Activated CD4-positive, alpha-beta T cell treated with anti-CD3 and anti-CD28 coated beads for 36 hours (primary cell): ENCODE results near the gene HOXC12. TPM values are rescaled to one million over a fixed set of nuclear protein-coding genes. Genes with fewer than 3 reads are reported as not detected.

Experiments
- ATAC-seq: fragments of 200-7000 bp; cut with Tn5 transposase; one replicate; pipeline ENCODE4 v1.10.0; 2021; ENCODE audit warnings: mild to moderate bottlenecking, moderate library complexity
- CTCF ChIA-PET: fragments of 350-600 bp; sonication (Branson Sonifier 250); formaldehyde crosslinking; loops from one replicate; lab custom pipeline; 2021; ENCODE audit warnings: antibody characterized with exemption; lab: Charles Lee
- POLR2A ChIA-PET: fragments of 350-600 bp; sonication (Branson Sonifier 250); formaldehyde crosslinking; loops from one replicate; lab custom pipeline; 2021; ENCODE audit warnings: antibody characterized with exemption, inconsistent platforms; lab: Charles Lee
- DNase-seq: peaks from one replicate; pipeline ENCODE4 v3.0.0-alpha.2; 2020
- H3K27ac Mint-ChIP-seq: one replicate; pipeline ENCODE4 v1.8.0; 2021; ENCODE audit warnings: mixed read lengths
- H3K27me3 Mint-ChIP-seq: one replicate; pipeline ENCODE4 v1.8.0; 2021; ENCODE audit warnings: mixed read lengths
- H3K36me3 Mint-ChIP-seq: one replicate; pipeline ENCODE4 v1.8.0; 2021; ENCODE audit warnings: low read depth, mixed read lengths
- H3K4me1 Mint-ChIP-seq: one replicate; pipeline ENCODE4 v1.8.0; 2021; ENCODE audit warnings: mixed read lengths
- H3K4me3 Mint-ChIP-seq: one replicate; pipeline ENCODE4 v1.8.0; 2021; ENCODE audit warnings: mild to moderate bottlenecking, moderate library complexity, mixed read lengths
- H3K9me3 Mint-ChIP-seq: one replicate; pipeline ENCODE4 v1.8.0; 2021; ENCODE audit warnings: low read depth, mixed read lengths
- intact Hi-C, 2 experiments: fragments of 100-400 bp; cut with DNase I in 1 of 2; cut with micrococcal nuclease in 1 of 2; formaldehyde crosslinking; loops; one replicate each; pipeline versions ENCODE4 v1.14.2 to v1.15.1; 2022 to 2024; cut with DNase I, micrococcal nuclease
- microRNA-seq: library from miRNA; unstranded; fragments of <30 nt; microRNA quantifications from one replicate; pipeline ENCODE4 v1.2.0, GENCODE V29; 2021; ENCODE audit warnings: borderline replicate concordance
- total RNA-seq, 2 experiments: library from RNA; stranded (reverse); gene quantifications; one replicate each; pipeline ENCODE4 v1.2.3, GENCODE V29; 2021

The HOXC12 gene
- total RNA-seq, 2 experiments from 2014 or later = not detected

DNA sequence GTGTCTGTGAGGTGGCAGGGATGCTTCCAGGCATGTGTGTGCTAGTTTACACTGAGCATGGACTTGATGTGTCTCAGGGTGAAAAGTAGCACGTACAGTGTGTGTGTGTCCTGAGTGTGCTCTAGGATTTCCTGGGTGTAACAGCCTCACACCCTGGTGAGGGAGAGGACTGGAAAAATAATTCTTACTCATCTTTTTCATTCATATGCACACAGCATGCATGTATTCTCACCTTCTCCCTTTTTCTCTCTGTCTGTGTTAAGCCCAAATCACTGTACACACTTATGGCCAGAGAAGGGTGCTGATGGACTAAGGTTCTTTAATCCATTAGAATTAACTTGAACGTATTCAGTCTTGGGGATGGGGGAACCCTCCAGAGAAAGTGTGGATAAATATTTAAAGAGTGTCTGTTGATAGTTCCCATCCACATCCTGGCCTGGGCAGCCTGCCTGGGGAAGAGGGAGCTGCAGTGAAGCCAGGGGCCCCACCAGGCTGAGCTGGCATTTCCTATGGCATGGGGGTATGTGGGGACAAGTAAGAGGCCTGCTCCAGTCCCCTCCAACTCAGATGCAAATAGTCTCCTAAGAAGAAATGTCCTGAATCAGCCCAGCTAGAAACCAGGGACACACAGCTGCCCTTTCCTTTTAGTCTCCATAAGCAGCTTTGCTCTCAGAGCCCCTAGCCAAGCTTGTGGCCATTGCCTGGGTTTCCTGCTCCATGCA is 53.0 kb downstream of the HOXC12 start:
- H3K36me3 Mint-ChIP-seq = no peaks in the 10 kb centered on the region
- ATAC-seq (no peak), DNase-seq (no peak)
- intact Hi-C loops = loop anchor here (2.0 to 5.0 kb wide), 3 partner anchors 15 to 45 kb away; partner anchors contain the start of gene HOXC4 (in 1 of the 2)
- H3K4me3 Mint-ChIP-seq = no peak overlapping the region
- H3K9me3 Mint-ChIP-seq = no peaks in the 10 kb centered on the region
- no peak overlapping the region for H3K27ac Mint-ChIP-seq
- peaks cover 85% of the 10 kb centered on the region for H3K27me3 Mint-ChIP-seq
- peaks cover 31% of the 10 kb centered on the region for H3K4me1 Mint-ChIP-seq
- POLR2A ChIA-PET = no interaction called here
- CTCF ChIA-PET = interaction anchor here (0.8 to 6.4 kb wide), 13 partner anchors 8 to 207 kb away, joined by 3 to 71 read pairs (median 6); partner anchors contain the start of genes HOXC5 and HOXC9

DNA sequence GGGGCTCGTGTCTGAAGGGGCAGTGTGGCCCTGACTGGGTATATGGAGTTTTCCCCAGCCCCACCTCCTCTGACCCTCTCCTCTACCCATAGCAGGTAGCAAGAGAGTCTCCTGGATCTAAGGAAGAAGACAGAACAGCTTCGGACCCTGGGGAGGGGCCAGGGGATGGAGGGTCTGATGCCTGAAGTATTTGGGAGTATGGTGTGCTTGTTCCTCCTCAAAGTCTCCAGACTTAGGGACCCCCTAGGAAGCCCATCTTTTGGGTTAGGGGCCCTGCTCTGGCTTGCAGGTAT is 53.5 kb downstream of the HOXC12 start:
- Mint-ChIP-seq H3K36me3 (no peaks in the 10 kb centered on the region), H3K4me1 (peaks cover 31% of the 10 kb centered on the region), H3K9me3 (no peaks in the 10 kb centered on the region), H3K27me3 (peaks cover 84% of the 10 kb centered on the region), H3K4me3 (no peak overlapping the region), H3K27ac (no peak overlapping the region)
- DNase-seq = no peak
- ChIA-PET CTCF (interaction anchor here (0.8 to 6.4 kb wide), 10 partner anchors 8 to 206 kb away, joined by 3 to 71 read pairs (median 6); partner anchors contain the start of genes HOXC5 and HOXC9), POLR2A (no interaction called here)
- intact Hi-C loops = loop anchor here in 1 of 2 experiments (5.0 kb wide), 1 partner anchor 39 kb away; no protein-coding TSS in a partner anchor
- ATAC-seq = no peak

Small RNAs within 50 kb of the gene (microRNA-seq; reads per million reads assigned to microRNA genes)
- not detected for gene MIR196A2

Other genes with a start within 250 kb of the HOXC12 start
- gene CALCOCO1, start 227.5 kb upstream of the HOXC12 start, total RNA-seq = 10 to 100 TPM; 17.1 to 20.4 TPM
- not detected for gene CISTR, start 202.9 kb upstream of the HOXC12 start, total RNA-seq
- not detected for gene HOXC13, start 16.1 kb upstream of the HOXC12 start, total RNA-seq
- not detected for gene HOXC11, start 18.2 kb downstream of the HOXC12 start, total RNA-seq
- not detected for gene HOTAIR, start 20.1 kb downstream of the HOXC12 start, total RNA-seq
- gene HOXC10, start 30.2 kb downstream of the HOXC12 start, total RNA-seq = not detected
- gene HOXC9, start 45.3 kb downstream of the HOXC12 start, total RNA-seq = not detected
- gene HOXC8, start 54.1 kb downstream of the HOXC12 start, total RNA-seq = not detected
- not detected for gene HOXC6, start 73.5 kb downstream of the HOXC12 start, total RNA-seq
- gene HOXC5, start 78.1 kb downstream of the HOXC12 start, total RNA-seq = not detected
- not detected for gene HOXC4, start 98.9 kb downstream of the HOXC12 start, total RNA-seq
- 10 to 100 TPM; 19.5 to 28.5 TPM for gene SMUG1, start 234.1 kb downstream of the HOXC12 start, total RNA-seq